GDM1 (cell line): ENCODE measurements around the gene KLHL12.
A peak's percentile ranks its signal among the peaks of the same experiment; 100 is the strongest.
"Not testable (repeated sequence)": the region's sequence is repeated elsewhere in the genome, so short reads cannot be mapped to it uniquely, and the experiment has no call there.

ENCODE experiments used
- DNase-seq: peaks from one replicate; lab custom pipeline; 2025; lab: John Stamatoyannopoulos, UW

Gene KLHL12

DNA sequence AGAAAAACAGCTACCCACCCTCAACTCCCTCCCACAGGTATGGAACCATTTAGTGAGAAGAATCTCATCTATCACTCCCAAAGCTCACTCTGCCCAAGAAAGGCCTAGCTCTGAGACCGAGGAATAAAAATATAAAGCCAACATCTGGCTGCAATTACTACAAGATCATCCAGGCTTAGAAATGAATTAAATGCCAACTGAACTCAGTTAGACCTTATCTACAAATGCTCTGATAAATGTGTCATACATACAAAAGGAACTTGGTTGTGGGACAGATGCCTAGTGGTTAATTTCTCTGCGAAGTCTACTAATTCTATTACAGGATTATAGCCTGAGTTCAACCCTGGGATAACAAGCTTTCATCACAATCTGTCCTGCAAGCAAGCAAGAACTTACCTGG is 24.4 kb upstream of the KLHL12 start:
- DNase-seq, result no peak

GRCh38 chr1:202945483-202945882 is 18.4 kb upstream of the KLHL12 start:
- no peak for DNase-seq

GRCh38 chr1:202944438-202944921 is 17.4 kb upstream of the KLHL12 start:
- no peak for DNase-seq

DNA sequence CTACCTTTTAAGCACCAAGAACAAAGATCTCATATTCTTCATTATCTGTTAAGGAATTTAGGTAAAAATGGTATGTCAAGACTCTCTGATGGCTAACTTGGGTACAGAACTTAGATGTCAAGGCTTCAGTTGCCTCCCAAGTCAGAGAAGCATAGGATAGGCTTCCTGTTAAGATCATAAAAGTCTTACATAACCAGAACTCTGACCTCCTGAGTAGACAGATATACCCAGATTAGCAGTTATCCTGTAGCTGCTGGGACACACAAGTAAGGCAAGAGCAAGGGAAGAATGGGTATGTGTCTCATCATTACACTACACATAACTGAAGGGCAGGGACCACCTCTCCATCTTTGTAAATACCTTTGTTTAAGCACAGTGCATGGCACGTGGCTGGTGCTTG is 15.4 kb upstream of the KLHL12 start:
- DNase-seq, result no peak

- DNase-seq, result no peak
These were observed 14.3 kb upstream of the KLHL12 start for GRCh38 chr1:202941372-202941771.

DNA sequence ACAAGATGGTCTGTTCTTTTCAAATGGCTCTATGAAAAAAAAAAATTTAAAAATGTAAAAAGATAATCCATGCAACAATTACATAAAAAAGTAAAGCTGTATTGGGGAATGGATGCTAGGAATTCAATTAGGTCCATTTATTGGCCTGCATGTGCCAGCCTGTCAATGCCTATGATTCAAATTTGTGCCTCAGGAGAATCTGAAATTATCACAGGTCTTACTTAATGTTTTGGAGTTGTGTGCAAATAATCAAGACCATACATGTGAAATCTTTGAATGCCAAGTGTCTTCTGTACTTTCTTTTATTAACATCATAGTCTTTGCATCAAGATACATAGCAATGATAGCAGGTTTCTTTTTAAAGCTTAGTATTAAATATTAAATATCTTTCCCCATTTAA is 13.5 kb upstream of the KLHL12 start:
- DNase-seq, result no peak

DNA sequence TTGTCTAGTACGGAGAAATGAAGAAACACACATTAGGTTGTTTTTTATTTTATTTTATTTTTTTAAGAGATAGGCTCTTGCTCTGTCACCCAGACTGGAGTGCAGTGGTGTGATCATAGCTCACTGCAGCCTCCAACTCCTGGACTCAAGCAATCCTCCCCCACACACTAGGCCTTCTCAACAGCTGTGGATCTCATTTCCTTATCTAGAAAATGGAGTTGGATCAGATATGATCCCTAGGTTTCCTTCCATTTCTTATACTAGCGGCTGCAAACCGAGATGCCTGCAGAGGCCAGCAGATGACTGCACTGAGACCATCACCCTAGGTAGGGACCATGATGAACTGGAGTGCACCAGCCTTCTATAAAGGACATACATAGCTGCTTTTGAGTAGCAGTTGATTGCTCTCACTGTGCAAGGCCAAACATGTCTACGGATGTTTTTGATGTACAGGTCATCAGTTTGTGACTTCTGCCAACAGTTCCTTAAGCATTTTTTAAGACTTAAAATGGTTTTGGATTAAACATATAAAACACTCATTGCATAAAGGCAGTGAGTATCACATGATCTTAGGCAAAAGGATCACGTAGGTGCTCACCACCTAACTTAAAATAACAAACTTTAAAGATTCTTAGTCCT is 11.4 kb upstream of the KLHL12 start:
- DNase-seq, result no peak

DNA sequence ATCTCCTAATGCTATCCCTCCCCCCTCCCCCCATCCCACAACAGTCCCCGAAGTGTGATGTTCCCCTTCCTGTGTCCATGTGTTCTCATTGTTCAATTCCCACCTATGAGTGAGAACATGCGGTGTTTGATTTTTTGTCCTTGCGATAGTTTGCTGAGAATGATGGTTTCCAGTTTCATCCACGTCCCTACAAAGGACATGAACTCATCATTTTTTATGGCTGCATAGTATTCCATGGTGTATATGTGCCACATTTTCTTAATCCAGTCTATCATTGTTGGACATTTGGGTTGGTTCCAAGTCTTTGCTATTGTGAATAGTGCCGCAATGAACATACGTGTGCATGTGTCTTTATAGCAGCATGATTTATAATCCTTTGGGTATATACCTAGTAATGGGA is 9.4 kb upstream of the KLHL12 start:
- not testable (repeated sequence) for DNase-seq

GRCh38 chr1:202935844-202936243 is 8.8 kb upstream of the KLHL12 start:
- DNase-seq, result no peak

GRCh38 chr1:202934755-202935154 is 7.7 kb upstream of the KLHL12 start:
- DNase-seq, result no peak

DNA sequence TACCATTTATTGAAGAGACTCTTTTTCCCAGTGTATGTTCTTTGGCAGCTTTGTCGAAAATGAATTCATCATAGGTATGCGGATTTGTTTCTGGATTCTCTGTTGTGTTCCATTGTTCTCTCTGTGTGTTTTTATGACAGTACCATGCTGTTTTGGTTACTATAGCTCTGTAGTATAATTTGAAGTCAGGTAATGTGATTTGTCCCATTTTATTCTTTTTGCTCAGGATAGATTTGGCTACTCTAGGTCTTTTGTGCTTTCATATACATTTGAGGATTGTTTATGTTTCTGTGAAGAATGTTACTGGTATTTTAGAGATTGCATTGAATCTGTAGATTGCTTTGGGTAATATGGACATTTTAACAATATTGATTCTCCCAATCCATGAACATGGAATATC is 5.4 kb upstream of the KLHL12 start:
- DNase-seq, result no peak

- DNase-seq, result no peak
These were observed 3.5 kb downstream of the KLHL12 start for GRCh38 chr1:202923533-202923932.

- DNase-seq, result no peak
These were observed 7.4 kb downstream of the KLHL12 start for GRCh38 chr1:202919615-202920014.

- no peak for DNase-seq
These were observed 11.9 kb downstream of the KLHL12 start for GRCh38 chr1:202915146-202915545.

DNA sequence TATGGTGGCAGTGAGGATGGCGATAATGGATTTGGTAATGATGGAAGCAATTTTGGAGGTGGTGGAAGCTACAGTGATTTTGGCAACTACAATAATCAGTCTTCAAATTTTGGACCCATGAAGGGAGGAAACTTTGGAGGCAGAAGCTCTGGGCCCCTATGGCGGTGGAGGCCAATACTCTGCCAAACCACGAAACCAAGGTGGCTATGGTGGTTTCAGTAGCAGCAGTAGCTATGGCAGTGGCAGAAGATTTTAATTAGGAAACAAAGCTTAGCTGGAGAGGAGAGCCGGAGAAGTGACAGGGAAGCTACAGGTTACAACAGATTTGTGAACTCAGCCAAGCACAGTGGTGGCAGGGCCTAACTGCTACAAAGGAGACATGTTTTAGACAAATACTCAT is 14.6 kb downstream of the KLHL12 start:
- DNase-seq, result not testable (repeated sequence)

DNA sequence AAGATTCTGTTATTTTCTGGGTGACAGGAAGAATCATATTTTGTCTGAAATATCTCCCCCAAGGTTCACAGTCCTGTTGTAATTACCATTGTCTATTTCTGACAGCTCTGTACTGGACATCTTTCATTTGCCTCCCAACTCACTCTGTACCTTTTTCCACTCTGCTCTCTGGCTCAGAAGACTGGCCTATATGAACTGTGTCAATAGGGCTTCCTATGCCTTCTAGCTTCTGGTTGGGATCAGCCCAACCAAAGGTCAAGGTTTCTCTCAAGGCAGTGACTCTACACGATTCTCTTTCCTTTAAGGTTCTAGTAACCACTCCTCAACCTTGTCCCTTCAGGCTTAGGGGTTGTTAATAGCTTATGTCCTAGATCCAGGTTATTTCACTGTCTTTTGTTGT is 17.5 kb downstream of the KLHL12 start:
- no peak for DNase-seq

DNA sequence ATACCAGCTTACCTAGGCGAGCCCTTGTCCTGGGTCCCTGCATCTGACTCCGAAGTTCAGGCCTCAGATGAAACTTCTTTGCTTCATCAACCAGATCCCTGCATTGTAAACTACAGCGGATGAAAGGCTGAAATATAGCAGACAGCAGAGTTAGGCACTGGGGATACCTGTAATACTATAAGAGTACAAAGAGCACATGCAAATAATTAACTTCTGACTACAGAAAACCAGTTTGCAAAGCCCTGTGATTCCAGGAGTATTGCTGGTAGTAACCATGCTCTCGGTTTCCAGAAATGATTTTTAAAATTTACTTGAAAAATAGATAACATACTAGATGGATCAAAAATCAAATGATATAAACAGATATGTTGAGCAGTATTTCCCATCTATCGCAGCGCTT is 18.0 kb downstream of the KLHL12 start:
- DNase-seq, result no peak

- no peak for DNase-seq
These were observed 21.7 kb downstream of the KLHL12 start for GRCh38 chr1:202905331-202905730.

DNA sequence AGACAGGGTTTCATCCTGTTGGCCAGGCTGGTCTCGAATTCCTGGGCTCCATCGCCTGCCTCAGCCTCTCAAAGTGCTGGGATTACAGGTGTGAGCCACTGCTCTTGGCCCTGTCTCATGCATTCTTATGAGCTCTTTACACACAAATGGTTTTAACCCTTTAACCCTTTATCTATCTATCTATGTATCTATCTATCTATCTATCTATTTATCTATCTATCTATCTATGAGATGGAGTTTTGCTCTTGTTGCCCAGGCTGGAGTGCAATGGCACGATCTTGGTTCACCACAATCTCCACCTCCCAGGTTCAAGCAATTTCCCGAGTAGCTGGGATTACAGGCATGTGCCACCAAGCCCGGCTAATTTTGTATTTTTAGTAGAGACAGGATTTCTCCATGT is 23.2 kb downstream of the KLHL12 start:
- not testable (repeated sequence) for DNase-seq

GRCh38 chr1:202901555-202901954 is 25.5 kb downstream of the KLHL12 start:
- DNase-seq, result no peak

GRCh38 chr1:202892501-202892900 is 34.5 kb downstream of the KLHL12 start:
- no peak for DNase-seq

GRCh38 chr1:202890392-202890791 is 36.6 kb downstream of the KLHL12 start:
- no peak for DNase-seq

- DNase-seq, result peak; percentile 95
These were observed 38.3 kb downstream of the KLHL12 start, which contains the start of gene RABIF for GRCh38 chr1:202888531-202889360. Gene RABIF (minus strand): TSS chr1:202889149. CDS start chr1:202889098, 51 bp downstream.

GRCh38 chr1:202888221-202888530 is 38.9 kb downstream of the KLHL12 start:
- no peak for DNase-seq
